Kidney epithelial cell (primary cell): ENCODE measurements around the gene DRICH1. TPM values are rescaled to one million over a fixed set of nuclear protein-coding genes. Genes with fewer than 3 reads are reported as not detected.
"Not testable (repeated sequence)": the region's sequence is repeated elsewhere in the genome, so short reads cannot be mapped to it uniquely, and the experiment has no call there.

Source experiments
- DNase-seq: peaks from one replicate; pipeline ENCODE4 v3.0.0-alpha.2; 2010; ENCODE audit warnings: low read depth
- H3K27me3 ChIP-seq: 2 replicates; pipeline ENCODE4 v1.6.0; 2011; ENCODE audit warnings: low read length; ENCODE audit not compliant: control insufficient read depth, insufficient read depth
- H3K36me3 ChIP-seq: 2 replicates; pipeline ENCODE4 v1.5.1; 2011; ENCODE audit warnings: low read length; ENCODE audit not compliant: control insufficient read depth, insufficient read depth
- H3K4me3 ChIP-seq: 2 replicates; pipeline ENCODE4 v1.5.1; 2011; ENCODE audit warnings: low read depth, mild to moderate bottlenecking, control low read depth, low read length
- total RNA-seq: library from RNA; depleted of rRNA; stranded (reverse); fragments of >200 nt; gene quantifications from 2 replicates; pipeline ENCODE4 v1.2.3, GENCODE V29; 2015
- TF ChIP-seq, protein P1 (sequence below): IDR thresholded peaks from 2 replicates; pipeline ENCODE4 v1.5.1; 2011; ENCODE audit warnings: mild to moderate bottlenecking, moderate library complexity, low read length, control low read depth, inconsistent platforms; ENCODE audit not compliant: insufficient read depth, poor library complexity, severe bottlenecking

Gene DRICH1
- total RNA-seq, 1 donor from 2014 or later = not detected

DNA sequence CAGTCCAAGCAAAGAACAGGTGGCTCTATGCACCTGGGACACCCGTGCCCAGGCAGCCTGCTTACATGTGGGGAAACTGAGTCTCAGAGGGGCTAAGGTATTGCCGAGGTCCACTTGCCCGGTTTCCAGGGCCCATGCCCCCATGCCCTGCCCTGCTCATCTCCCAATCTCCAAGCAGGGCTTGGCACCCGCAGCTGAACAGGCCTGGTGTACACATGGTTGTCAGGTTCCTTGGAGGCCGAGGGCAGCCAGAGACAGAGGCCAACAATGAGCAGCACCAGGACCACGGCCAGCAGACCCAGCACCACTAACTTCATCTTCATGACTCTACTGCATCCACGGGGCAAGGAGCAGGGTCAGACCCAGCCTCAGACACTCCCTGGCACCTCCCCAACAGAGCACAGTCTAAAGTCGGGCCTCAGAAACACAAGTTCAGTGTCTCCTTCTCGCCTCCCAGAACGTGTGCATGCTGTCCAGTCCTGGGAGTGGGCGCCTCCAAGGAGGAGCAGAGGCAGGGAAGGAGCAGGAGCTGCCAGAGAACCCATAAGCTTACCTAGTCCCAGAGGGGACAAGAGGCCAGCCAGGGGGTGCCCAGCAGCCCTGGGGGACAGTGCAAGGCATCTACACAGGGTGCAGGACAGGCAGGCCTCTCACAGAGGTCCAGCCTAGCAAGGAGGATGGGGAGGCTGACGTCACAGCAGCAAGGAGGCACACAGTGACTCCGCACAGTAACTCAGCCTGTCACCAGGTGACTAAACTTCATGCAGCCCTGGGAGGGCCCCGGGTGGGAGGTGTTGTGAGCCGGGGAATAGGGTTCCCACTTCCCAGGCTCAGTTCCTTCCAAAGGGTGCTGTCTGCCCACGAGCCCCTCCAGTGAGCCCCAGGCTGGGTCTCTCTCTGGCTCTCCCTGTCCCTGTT is 38.5 kb upstream of the DRICH1 start:
- Histone ChIP-seq H3K36me3 (no peaks in the 10 kb centered on the region), H3K27me3 (no peaks in the 10 kb centered on the region), H3K4me3 (no peak overlapping the region)
- no peak for DNase-seq
- TF ChIP-seq, protein P1, sequence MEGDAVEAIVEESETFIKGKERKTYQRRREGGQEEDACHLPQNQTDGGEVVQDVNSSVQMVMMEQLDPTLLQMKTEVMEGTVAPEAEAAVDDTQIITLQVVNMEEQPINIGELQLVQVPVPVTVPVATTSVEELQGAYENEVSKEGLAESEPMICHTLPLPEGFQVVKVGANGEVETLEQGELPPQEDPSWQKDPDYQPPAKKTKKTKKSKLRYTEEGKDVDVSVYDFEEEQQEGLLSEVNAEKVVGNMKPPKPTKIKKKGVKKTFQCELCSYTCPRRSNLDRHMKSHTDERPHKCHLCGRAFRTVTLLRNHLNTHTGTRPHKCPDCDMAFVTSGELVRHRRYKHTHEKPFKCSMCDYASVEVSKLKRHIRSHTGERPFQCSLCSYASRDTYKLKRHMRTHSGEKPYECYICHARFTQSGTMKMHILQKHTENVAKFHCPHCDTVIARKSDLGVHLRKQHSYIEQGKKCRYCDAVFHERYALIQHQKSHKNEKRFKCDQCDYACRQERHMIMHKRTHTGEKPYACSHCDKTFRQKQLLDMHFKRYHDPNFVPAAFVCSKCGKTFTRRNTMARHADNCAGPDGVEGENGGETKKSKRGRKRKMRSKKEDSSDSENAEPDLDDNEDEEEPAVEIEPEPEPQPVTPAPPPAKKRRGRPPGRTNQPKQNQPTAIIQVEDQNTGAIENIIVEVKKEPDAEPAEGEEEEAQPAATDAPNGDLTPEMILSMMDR = no peak

DNA sequence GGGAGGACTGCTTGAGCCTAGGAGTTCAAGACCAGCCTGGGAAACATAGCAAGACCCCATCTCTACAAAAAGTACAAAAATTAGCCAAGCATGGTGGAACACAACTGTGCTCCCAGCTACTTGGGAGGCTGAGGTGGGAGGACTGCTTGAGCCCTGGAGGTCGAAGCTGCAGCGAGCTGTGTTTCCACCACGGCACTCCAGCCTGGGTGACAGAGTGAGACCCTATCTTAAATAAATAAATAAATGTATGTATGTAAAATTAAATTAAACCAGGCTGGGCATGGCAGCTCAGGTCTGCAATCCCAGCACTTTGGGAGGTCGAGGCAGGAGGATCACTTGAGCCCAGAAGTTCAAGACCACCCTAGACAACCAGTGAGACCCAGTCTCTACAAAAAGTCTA is 28.3 kb upstream of the DRICH1 start:
- not testable (repeated sequence) for H3K4me3 ChIP-seq, DNase-seq, H3K27me3 ChIP-seq, H3K36me3 ChIP-seq

DNA sequence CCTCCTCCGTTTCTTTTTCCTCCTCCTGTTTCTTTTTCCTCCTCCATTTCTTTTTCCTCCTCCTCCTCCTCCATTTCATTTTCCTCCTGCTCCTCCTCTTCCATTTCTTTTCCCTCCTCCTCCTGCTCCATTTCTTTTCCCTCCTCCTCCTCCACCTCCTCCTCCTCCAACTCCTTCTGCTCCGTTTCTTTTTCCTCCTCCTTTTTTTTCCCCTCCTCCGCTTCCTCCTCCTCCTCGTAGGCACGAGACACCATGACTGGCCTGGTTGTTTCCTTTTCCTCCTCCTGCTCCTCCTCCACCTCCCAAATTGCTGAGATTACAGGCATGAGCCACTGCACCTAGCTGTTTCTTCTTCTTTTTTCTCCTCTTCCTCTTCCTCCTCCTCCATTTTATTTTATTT is 25.6 kb upstream of the DRICH1 start:
- no peaks in the 10 kb centered on the region for H3K36me3 ChIP-seq
- DNase-seq = no peak
- no peaks in the 10 kb centered on the region for H3K27me3 ChIP-seq
- no peak overlapping the region for H3K4me3 ChIP-seq
- TF ChIP-seq, protein P1 = no peak

DNA sequence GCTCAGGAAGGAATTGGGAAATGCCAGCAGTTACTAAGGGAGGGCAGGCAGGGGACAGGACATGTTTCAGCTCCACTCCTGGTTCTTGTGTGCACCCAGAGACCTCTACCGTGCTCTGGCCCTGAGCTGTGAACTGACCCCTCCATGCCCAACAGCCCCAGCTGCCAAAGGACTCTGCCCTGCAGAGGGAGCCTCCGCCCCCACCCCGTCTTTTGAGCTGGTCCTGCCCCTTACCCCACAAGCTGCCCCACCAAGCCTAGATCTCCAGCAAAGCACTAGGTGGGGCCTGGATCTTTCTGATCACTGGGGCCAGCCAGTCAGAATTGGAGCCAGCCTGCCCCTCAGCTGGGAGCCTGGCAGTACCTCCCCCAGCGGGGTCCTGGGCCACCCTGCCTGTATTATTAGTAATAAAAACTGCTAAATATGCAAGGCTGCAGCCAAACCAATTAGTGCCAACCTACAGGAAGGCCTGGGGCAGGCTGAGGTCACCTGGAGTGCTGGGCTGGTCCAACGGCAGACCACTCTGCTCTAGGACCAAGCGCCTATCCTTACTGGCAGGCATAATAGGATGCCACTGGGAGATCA is 23.9 kb upstream of the DRICH1 start:
- Histone ChIP-seq H3K36me3 (no peaks in the 10 kb centered on the region), H3K4me3 (no peak overlapping the region), H3K27me3 (no peaks in the 10 kb centered on the region)
- TF ChIP-seq, protein P1 = no peak
- DNase-seq = no peak

DNA sequence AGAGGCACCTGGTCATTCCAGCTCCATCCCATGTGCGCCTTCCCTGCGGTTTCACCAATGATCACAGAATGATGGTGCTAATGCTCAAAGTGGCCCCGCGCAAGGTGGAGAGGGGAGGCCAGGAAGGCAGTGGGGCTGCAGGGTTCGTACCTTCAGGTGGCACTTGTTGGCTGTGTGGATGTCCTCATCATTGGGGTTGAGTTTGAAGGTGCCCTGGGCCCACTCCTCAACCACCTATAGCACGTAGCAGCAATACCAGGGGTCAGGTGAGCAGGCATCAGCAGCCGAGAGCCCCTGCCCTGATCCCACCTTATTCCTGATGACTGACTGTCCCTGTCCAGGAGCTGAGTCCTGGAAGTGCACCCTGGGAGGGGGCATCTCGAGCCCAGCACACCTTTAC is 20.6 kb upstream of the DRICH1 start:
- H3K36me3 ChIP-seq = no peaks in the 10 kb centered on the region
- no peak overlapping the region for H3K4me3 ChIP-seq
- no peaks in the 10 kb centered on the region for H3K27me3 ChIP-seq
- DNase-seq = no peak
- TF ChIP-seq, protein P1 = no peak

DNA sequence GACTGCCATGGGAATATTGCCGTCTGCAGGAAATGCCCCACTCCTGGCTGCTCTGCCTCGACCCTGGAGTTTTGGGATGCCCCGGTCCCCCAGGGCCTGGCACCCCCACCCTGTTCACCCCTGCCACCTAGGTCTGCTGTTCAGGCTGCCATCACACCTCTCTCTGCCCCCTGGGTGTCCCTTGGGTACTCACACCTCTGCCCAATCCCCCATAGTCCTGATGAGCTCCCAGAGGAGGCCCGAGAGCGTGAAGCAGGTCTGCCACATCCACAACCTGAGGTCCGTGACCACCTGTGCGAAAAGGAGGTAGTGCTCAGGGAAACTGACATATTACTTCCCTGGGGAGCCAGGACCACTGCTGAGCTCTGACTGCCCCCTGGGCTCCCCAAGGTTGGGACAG is 20.2 kb upstream of the DRICH1 start:
- Histone ChIP-seq H3K4me3 (no peak overlapping the region), H3K27me3 (no peaks in the 10 kb centered on the region), H3K36me3 (no peaks in the 10 kb centered on the region)
- TF ChIP-seq, protein P1 = no peak
- no peak for DNase-seq
